Heart right ventricle (tissue), 16 donors: ENCODE results near the gene MBNL2. TPM values are rescaled to one million over a fixed set of nuclear protein-coding genes. Genes with fewer than 3 reads are reported as not detected.

Experiments used
- ATAC-seq, 8 donors: fragments of 200-7000 bp; cut with Tn5 transposase; one replicate each; pipeline ENCODE4 v1.9.1; 2020; ENCODE audit warnings: mild to moderate bottlenecking in 8 of 8, moderate library complexity in 8 of 8, moderate number of reproducible peaks in 1 of 8
- DNase-seq, 2 donors: peaks; one replicate each; pipeline ENCODE4 v3.0.0-alpha.2; 2020
- H3K27ac ChIP-seq, 10 donors: fragments of 200-600 bp; sonication (generic) in 2 of 10; one replicate each; pipeline versions ENCODE4 v1.5.0 to v1.8.0; 2020 to 2022; ENCODE audit warnings: mild to moderate bottlenecking in 3 of 10
- H3K27me3 ChIP-seq, 7 donors: fragments of 200-600 bp; one replicate each; pipeline ENCODE4 v1.8.0; 2021 to 2022; ENCODE audit warnings: mild to moderate bottlenecking in 2 of 7
- H3K36me3 ChIP-seq, 9 donors: fragments of 200-600 bp; sonication (generic) in 1 of 9; one replicate each; pipeline versions ENCODE4 v1.5.0 to v1.8.0; 2020 to 2022; ENCODE audit warnings: mild to moderate bottlenecking in 2 of 9
- H3K4me1 ChIP-seq, 9 donors: fragments of 200-600 bp; sonication (generic) in 1 of 9; one replicate each; pipeline versions ENCODE4 v1.5.0 to v1.8.0; 2020 to 2022; ENCODE audit warnings: mild to moderate bottlenecking in 4 of 9
- H3K4me3 ChIP-seq, 10 donors: fragments of 200-600 bp; sonication (generic) in 2 of 10; one replicate each; pipeline versions ENCODE4 v1.5.0 to v1.8.0; 2020 to 2022; ENCODE audit warnings: mild to moderate bottlenecking in 7 of 10, moderate library complexity in 2 of 10
- H3K9me3 ChIP-seq, 11 donors: fragments of 200-600 bp in 10 of 11; sonication (generic) in 2 of 11; one replicate each; pipeline versions ENCODE4 v1.5.0 to v1.8.0; 2013 to 2022; ENCODE audit warnings: mild to moderate bottlenecking in 2 of 11, control low read depth in 1 of 11, moderate library complexity in 1 of 11
- WGBS, 2 donors: extraction: QIAGEN DNeasy Blood & Tissue Kit; methylation state at CpG; one replicate each; pipeline ENCODE4 v1.1.7; 2013; ENCODE audit warnings: inconsistent platforms in 1 of 2; 5-methylcytosine and 5-hydroxymethylcytosine counted together
- intact Hi-C, 10 donors: fragments of 100-400 bp; cut with DNase I; formaldehyde crosslinking; loops; one replicate each; pipeline versions ENCODE4 v1.11.1 to v1.14.2; 2022
- polyA plus RNA-seq, 2 donors: library from polyadenylated mRNA; stranded (reverse); fragments of 200-250 nt; gene quantifications; one replicate each; pipeline ENCODE4 v1.2.3, GENCODE V29; 2013
- total RNA-seq, 10 donors: library from RNA; stranded (reverse); fragmentation: NEBNext Ultra II Directional in 3 of 10; extraction: Animal tissue kit (Norgen Biotek cat#: 25700) in 3 of 10; gene quantifications; one replicate each; pipeline versions ENCODE4 v1.2.1 to v1.2.4, GENCODE V29; 2021 to 2023
- TF ChIP-seq, protein P1 (sequence below), 9 donors: fragments of 200-600 bp; sonication (generic) in 2 of 9; IDR thresholded peaks; one replicate each; pipeline versions ENCODE4 v1.5.0 to v1.8.0; 2021 to 2022; ENCODE audit warnings: antibody characterized with exemption in 9 of 9, mild to moderate bottlenecking in 5 of 9, moderate library complexity in 1 of 9
- donor health status: Arrhythmogenic right ventricular cardiomyopathy.
- donor health status: ischemic (EF 13 %, LVEDD 7.1; RV severe dilation, severe dysfunction).
- donor health status: healthy with polysubstance abuse.
- donor health status: DM: no; HTN: yes; CAD: no.
- donor health status: DM: no; HTN: no; CAD: no.
- donor health status: ischemic (EF 25% LVEDD 6.9; RV normal size, moderate dysfunction).
- donor health status: ischemic (EF 25% LVEDD 5.7; RV mildly dilated, moderate dysfunction).
- donor health status: healthy.
- donor health status: DM: yes; HTN: yes; CAD: no.
- donor health status: Ischemic cardiomyopathy.
- donor health status: ischemic (EF 35%, LVEDD 5.7; RV mildly dilated, moderate dysfunction).
- donor health status: nonischemic (EF 11% LVEDD 7.7; RV severe dilation, severe dysfunction).
- donor health status: DM: yes; HTN: yes; CAD: no.
- donor health status: PGD.
- donor health status: ischemic (EF 29% LVEDD 5.4; RV normal size, mild dysfunction).
- donor health status: nonischemic (EF 23%, LVEDD 6.1; RV moderate dilation, normal function).

Gene MBNL2
- total and polyA plus RNA-seq, 12 donors: 17.2 to 95.0 (median 83.2) TPM

DNA sequence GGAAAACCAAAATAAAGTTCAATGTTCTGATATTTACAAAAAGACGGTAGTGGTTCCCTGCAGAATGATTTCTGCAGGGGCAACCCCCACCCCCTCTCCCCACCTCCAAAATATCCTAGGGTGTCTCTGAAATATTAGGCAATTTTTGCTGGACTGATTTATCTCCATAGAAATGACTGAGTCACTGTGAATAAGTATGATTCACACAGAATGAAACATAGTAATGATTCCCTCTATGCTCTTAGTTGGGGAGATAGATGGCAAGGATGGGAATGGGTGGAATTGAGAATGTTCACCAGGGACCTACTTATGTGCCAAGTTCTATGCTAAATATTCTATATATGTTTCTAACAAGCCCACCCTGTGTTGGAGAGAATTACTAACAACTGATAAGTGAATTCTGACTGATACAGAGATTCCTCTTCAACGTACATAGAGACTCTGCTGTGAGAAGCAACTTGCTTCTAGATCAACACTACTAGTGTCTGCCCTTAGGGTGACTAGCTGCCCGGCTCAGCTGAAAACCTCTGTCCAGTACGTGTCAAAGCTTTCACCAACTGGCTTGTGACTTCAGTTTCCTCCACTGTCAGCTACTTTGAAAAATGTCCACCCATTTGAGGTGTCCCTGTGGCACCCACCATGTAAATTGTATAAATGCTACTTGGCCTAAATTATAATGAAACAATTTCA lies 173.5 kb downstream of the MBNL2 start:
- intact Hi-C loops: no loop called here
- Histone ChIP-seq H3K9me3 (no peaks in the 10 kb centered on the region), H3K4me1 (peaks cover 0 to 12% (median 0%) of the 10 kb centered on the region in 9 donors), H3K36me3 (peaks cover 0 to 37% (median 0%) of the 10 kb centered on the region in 9 donors), H3K27me3 (no peaks in the 10 kb centered on the region), H3K4me3 (no peak overlapping the region), H3K27ac (no peak overlapping the region)
- ATAC-seq: peak in 1 of 8 donors; percentile 42
- 78 to 80% methylated on average over 4 of the region's 4 CpGs for WGBS, 2 donors
- no peak for DNase-seq
- TF ChIP-seq, protein P1, sequence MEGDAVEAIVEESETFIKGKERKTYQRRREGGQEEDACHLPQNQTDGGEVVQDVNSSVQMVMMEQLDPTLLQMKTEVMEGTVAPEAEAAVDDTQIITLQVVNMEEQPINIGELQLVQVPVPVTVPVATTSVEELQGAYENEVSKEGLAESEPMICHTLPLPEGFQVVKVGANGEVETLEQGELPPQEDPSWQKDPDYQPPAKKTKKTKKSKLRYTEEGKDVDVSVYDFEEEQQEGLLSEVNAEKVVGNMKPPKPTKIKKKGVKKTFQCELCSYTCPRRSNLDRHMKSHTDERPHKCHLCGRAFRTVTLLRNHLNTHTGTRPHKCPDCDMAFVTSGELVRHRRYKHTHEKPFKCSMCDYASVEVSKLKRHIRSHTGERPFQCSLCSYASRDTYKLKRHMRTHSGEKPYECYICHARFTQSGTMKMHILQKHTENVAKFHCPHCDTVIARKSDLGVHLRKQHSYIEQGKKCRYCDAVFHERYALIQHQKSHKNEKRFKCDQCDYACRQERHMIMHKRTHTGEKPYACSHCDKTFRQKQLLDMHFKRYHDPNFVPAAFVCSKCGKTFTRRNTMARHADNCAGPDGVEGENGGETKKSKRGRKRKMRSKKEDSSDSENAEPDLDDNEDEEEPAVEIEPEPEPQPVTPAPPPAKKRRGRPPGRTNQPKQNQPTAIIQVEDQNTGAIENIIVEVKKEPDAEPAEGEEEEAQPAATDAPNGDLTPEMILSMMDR (IDR thresholded peaks at IDR 0.05): no peak

DNA sequence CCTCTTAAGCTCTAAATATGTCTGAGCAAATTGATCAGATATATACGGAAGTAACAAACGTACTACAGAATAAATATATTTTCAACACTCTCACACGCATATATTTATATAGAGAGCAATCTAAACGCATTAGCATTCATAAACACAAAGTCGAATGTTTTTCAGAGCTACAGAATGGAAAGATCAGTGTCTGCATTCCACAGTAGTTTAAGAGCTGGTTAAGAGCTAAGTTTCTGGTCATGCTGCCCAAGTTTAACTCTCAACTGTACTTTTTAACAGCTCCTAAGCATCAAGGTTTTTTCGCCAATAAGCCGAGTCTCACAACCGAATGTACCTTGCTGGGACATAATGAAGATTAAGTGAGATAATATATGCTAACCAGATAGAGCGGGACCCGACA lies 175.1 kb downstream of the MBNL2 start:
- WGBS, 2 donors: 81 to 87% methylated on average over 10 of the region's 10 CpGs
- DNase-seq (no peak), ATAC-seq (no peak)
- intact Hi-C loops: no loop called here
- H3K4me3 ChIP-seq: no peak overlapping the region
- H3K4me1 ChIP-seq: peaks cover 0 to 6% (median 0%) of the 10 kb centered on the region in 9 donors
- H3K9me3 ChIP-seq: no peaks in the 10 kb centered on the region
- no peak overlapping the region for H3K27ac ChIP-seq
- TF ChIP-seq, protein P1 (IDR thresholded peaks at IDR 0.05): no peak
- H3K27me3 ChIP-seq: no peaks in the 10 kb centered on the region
- H3K36me3 ChIP-seq: peaks cover 0 to 20% (median 0%) of the 10 kb centered on the region in 9 donors

DNA sequence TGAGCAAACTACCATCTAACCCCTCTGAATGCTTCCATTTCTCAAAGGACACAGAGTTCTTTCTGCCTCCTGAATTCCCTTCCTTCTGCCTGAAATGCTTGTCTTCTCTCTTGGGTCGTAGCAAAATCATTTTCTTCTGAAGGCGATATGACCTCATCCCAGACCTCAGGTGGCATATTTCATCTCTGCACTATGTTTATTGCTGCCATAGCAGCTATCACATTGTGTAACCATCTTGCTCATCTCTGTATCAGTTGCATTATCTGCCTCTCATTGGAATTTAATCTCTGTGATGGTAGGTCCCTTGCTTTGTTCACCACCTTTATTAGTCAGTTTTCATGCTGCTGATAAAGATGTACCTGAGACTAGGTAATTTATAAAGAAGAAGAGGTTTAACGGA lies 179.3 kb downstream of the MBNL2 start:
- Histone ChIP-seq H3K27me3 (no peaks in the 10 kb centered on the region), H3K36me3 (no peaks in the 10 kb centered on the region), H3K9me3 (no peaks in the 10 kb centered on the region), H3K4me1 (peaks cover 0 to 5% (median 0%) of the 10 kb centered on the region in 9 donors), H3K4me3 (no peak overlapping the region), H3K27ac (no peak overlapping the region)
- DNase-seq (no peak), ATAC-seq (no peak)
- intact Hi-C loops: no loop called here
- WGBS, 2 donors: 66 to 79% methylated on average over 3 of the region's 3 CpGs
- TF ChIP-seq, protein P1 (IDR thresholded peaks at IDR 0.05): no peak

DNA sequence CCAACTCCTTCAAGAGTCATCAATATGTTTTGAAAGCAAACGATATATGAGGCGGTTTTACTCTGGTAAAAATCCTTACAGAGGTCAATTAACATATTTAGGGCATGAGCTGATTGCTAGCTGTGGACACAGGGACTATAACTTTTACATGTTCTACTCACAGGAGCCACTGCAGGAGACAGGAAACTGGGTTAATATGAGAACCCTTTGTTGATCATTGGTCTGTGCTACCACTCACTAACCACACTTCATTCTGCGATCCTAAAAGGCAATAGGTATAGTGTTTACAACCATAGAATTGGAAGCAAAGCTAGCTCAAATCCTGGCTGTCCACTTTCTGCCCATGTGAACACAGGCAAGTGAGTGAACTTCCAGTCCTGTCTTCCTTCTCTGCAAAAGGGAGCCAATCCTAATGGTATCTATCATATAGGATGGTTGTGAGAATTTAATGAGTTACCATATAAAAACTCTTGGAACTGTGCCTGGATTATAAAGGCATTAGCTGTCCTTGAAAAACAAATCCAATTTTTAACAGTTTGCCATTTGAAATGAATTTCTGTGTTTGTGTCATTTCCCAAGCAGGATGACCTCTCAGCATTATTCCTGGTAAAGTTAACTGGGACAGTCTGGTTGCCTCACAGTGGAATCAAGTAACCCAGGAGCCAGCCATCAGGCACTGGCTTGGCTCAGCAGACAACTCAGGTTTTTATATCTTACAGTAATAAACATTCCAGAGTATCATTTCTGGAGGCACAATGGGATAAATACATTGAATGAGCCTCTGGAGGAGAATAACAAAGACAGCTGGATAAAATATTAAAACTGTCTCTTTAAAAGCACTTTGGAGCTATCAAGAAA lies 182.0 kb downstream of the MBNL2 start:
- Histone ChIP-seq H3K27ac (no peak overlapping the region), H3K4me3 (no peak overlapping the region), H3K9me3 (no peaks in the 10 kb centered on the region), H3K27me3 (no peaks in the 10 kb centered on the region), H3K4me1 (no peaks in the 10 kb centered on the region), H3K36me3 (no peaks in the 10 kb centered on the region)
- DNase-seq (no peak), ATAC-seq (no peak)
- TF ChIP-seq, protein P1 (IDR thresholded peaks at IDR 0.05): no peak
- intact Hi-C loops: no loop called here
- WGBS, 2 donors: 92 to 93% methylated on average over 3 of the region's 3 CpGs
